Activated naive CD4-positive, alpha-beta T cell treated with anti-CD3 and anti-CD28 coated beads, Interleukin-2, amount 50 U/mL, for 24 hours (primary cell): ENCODE results near the gene FAM237B.

ENCODE experiments used
- H3K27ac Mint-ChIP-seq: one replicate; pipeline ENCODE4 v1.8.0; 2021; ENCODE audit warnings: mild to moderate bottlenecking, mixed read lengths
- H3K27me3 Mint-ChIP-seq: one replicate; pipeline ENCODE4 v1.8.0; 2021; ENCODE audit warnings: mixed read lengths
- H3K36me3 Mint-ChIP-seq: one replicate; pipeline ENCODE4 v1.8.0; 2021; ENCODE audit warnings: mixed read lengths
- H3K4me1 Mint-ChIP-seq: one replicate; pipeline ENCODE4 v1.8.0; 2021; ENCODE audit warnings: mixed read lengths
- H3K4me3 Mint-ChIP-seq: one replicate; pipeline ENCODE4 v1.8.0; 2021; ENCODE audit warnings: mild to moderate bottlenecking, mixed read lengths
- H3K9me3 Mint-ChIP-seq: one replicate; pipeline ENCODE4 v1.8.0; 2021; ENCODE audit warnings: mixed read lengths

The FAM237B gene

GRCh38 chr7:90266808-90267207, 54.3 kb downstream of the FAM237B start:
- no peaks in the 10 kb centered on the region for H3K36me3 Mint-ChIP-seq
- H3K27ac Mint-ChIP-seq: no peak overlapping the region
- no peak overlapping the region for H3K4me3 Mint-ChIP-seq
- H3K27me3 Mint-ChIP-seq: peaks cover 4% of the 10 kb centered on the region
- no peaks in the 10 kb centered on the region for H3K9me3 Mint-ChIP-seq
- H3K4me1 Mint-ChIP-seq: no peaks in the 10 kb centered on the region
